HEK293T (cell line): ENCODE data around the gene HTR7.

Experiments
- CTCF ChIA-PET: fragments of 350-600 bp; formaldehyde crosslinking; extraction: SDS; loops from one replicate; lab custom pipeline; 2021; ENCODE audit warnings: antibody characterized with exemption, inconsistent platforms; lab: Yijun Ruan, JAX
- POLR2A ChIA-PET: fragments of 350-600 bp; formaldehyde crosslinking; extraction: SDS; loops from one replicate; lab custom pipeline; 2020; ENCODE audit warnings: antibody characterized with exemption, inconsistent platforms; lab: Yijun Ruan, JAX
- DNase-seq: peaks from one replicate; pipeline ENCODE4 v3.0.0; 2012; ENCODE audit warnings: mixed read lengths; ENCODE audit errors: extremely low spot score
- ARNT ChIP-seq: fragments of 450-650 bp; IDR thresholded peaks from 2 replicates; pipeline ENCODE4 v1.6.1; 2017; ENCODE audit warnings: mild to moderate bottlenecking
- BHLHE40 ChIP-seq: fragments of 450-650 bp; IDR thresholded peaks from 2 replicates; pipeline ENCODE4 v1.6.1; 2016; ENCODE audit warnings: mild to moderate bottlenecking, moderate library complexity, borderline replicate concordance
- CTBP1 ChIP-seq: fragments of 450-650 bp; IDR thresholded peaks from 2 replicates; pipeline ENCODE4 v1.6.1; 2016; ENCODE audit warnings: borderline replicate concordance
- ELF4 ChIP-seq: fragments of 450-650 bp; IDR thresholded peaks from 2 replicates; pipeline ENCODE4 v1.6.1; 2017; ENCODE audit warnings: antibody characterized with exemption
- FOXA1 ChIP-seq: fragments of 450-650 bp; IDR thresholded peaks from 2 replicates; pipeline ENCODE4 v1.6.1; 2016; ENCODE audit warnings: mild to moderate bottlenecking
- FOXK2 ChIP-seq: fragments of 450-650 bp; IDR thresholded peaks from 2 replicates; pipeline ENCODE4 v1.6.1; 2016; ENCODE audit warnings: mild to moderate bottlenecking
- FOXM1 ChIP-seq: fragments of 450-650 bp; IDR thresholded peaks from 2 replicates; pipeline ENCODE4 v1.6.1; 2017; ENCODE audit warnings: mild to moderate bottlenecking, borderline replicate concordance
- HDGF ChIP-seq: fragments of 450-650 bp; IDR thresholded peaks from 2 replicates; pipeline ENCODE4 v1.6.1; 2017; ENCODE audit warnings: antibody characterized with exemption, borderline replicate concordance
- L3MBTL2 ChIP-seq: fragments of 450-650 bp; conservative IDR thresholded peaks from 2 replicates; pipeline ENCODE4 v1.6.1; 2016; ENCODE audit warnings: mild to moderate bottlenecking
- LEF1 ChIP-seq: fragments of 450-650 bp; IDR thresholded peaks from 2 replicates; pipeline ENCODE4 v1.6.1; 2017; ENCODE audit warnings: mild to moderate bottlenecking, borderline replicate concordance
- NFRKB ChIP-seq: fragments of 450-650 bp; IDR thresholded peaks from 2 replicates; pipeline ENCODE4 v1.6.1; 2016; ENCODE audit warnings: mild to moderate bottlenecking, moderate library complexity
- SP1 ChIP-seq: fragments of 450-650 bp; IDR thresholded peaks from 2 replicates; pipeline ENCODE4 v1.6.1; 2017
- SUZ12 ChIP-seq: fragments of 450-650 bp; IDR thresholded peaks from 2 replicates; pipeline ENCODE4 v1.6.1; 2016; ENCODE audit warnings: mild to moderate bottlenecking
- TARDBP ChIP-seq: fragments of 450-650 bp; IDR thresholded peaks from 2 replicates; pipeline ENCODE4 v1.6.1; 2016
- ZNF384 ChIP-seq: fragments of 450-650 bp; IDR thresholded peaks from 2 replicates; pipeline ENCODE4 v1.6.1; 2016
- TF ChIP-seq, protein P1 (sequence below): fragments of 450-650 bp; IDR thresholded peaks from 2 replicates; pipeline ENCODE4 v1.6.1; 2016

Gene HTR7

DNA sequence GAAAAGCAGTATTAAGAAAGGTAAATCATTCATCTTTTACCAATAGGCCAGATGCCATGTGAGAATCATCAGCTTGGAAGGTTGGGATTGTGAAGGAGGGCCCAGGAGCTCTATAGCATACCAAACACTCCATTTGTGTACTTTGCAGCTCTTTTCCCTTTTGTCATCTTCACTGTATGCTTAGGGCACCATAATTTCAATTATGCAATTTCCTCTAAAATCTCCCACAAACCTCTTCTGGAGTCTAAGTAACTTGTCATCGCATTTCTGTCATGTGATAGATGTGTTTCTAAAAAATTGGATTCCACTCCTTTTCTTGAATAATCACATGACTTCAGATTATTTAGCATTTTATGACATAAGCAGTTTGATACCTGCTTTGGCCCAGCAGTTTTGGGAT lies 31.8 kb upstream of the HTR7 start:
- CTCF ChIA-PET = interaction anchor here (1.6 kb wide), 1 partner anchor 361 kb away, joined by 4 read pairs; no protein-coding TSS in a partner anchor
- TF ChIP-seq ZNF384 (no peak), TARDBP (no peak), FOXK2 (no peak), HDGF (no peak)
- POLR2A ChIA-PET = interaction anchor here (1.3 kb wide), 1 partner anchor 18 kb away, joined by 3 read pairs; the partner anchor contains the start of gene RPP30
- no peak for DNase-seq

DNA sequence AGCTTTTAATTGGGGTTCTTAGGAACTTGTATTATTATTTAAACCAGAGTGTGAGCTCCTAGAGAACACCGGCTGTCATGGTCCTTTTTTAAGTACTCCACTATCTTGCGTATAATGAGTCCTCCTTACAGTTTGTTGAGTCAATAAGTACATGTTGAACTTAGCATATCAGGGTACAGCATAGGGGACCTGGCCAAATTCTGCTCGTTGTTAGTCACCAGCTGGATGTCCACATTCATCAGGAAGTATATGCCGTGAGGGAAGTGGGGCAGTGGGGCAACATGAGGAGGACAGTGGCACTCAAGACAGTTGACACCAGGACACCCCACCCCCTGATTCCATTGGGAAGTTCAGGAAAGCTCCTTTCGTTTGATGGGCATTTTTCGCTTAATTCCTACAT lies 30.5 kb upstream of the HTR7 start:
- POLR2A ChIA-PET = interaction anchor here (1.3 kb wide), 1 partner anchor 17 kb away, joined by 3 read pairs; the partner anchor contains the start of gene RPP30
- no peak for DNase-seq
- TF ChIP-seq TARDBP (no peak), CTBP1 (no peak), ELF4 (no peak), NFRKB (no peak), ARNT (no peak), FOXM1 (no peak)
- CTCF ChIA-PET = interaction anchor here (1.6 kb wide), 1 partner anchor 362 kb away, joined by 4 read pairs; no protein-coding TSS in a partner anchor

DNA sequence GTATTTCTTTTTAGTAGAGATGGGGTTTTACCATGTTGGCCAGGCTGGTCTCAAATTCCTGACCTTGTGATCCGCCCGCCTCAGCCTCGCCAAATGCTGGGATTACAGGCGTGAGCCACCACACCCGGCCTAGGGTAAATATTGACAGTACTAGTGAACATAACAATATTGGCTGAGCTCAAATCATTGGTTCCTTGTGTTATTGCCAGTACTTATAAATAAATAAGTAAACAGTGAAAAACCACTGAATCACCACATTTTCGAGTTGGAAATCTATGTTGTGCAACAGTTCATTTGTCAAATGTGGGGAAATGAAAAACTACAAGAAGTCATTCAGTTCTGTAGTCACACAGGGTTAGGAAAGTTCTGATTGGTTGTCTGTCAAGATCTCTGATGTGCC lies 29.7 kb upstream of the HTR7 start:
- DNase-seq = no peak
- CTCF ChIA-PET = no interaction called here
- no peak for TF ChIP-seq FOXM1
- no peak for TF ChIP-seq ELF4
- TF ChIP-seq BHLHE40 = no peak
- no peak for TF ChIP-seq ZNF384
- TF ChIP-seq NFRKB = no peak
- TF ChIP-seq L3MBTL2 = no peak
- TF ChIP-seq CTBP1 = no peak
- no peak for TF ChIP-seq TARDBP
- no peak for TF ChIP-seq LEF1
- no peak for TF ChIP-seq FOXA1
- no peak for TF ChIP-seq SUZ12
- TF ChIP-seq FOXK2 = no peak
- no peak for TF ChIP-seq ARNT
- TF ChIP-seq SP1 = no peak
- no peak for TF ChIP-seq HDGF
- POLR2A ChIA-PET = no interaction called here

DNA sequence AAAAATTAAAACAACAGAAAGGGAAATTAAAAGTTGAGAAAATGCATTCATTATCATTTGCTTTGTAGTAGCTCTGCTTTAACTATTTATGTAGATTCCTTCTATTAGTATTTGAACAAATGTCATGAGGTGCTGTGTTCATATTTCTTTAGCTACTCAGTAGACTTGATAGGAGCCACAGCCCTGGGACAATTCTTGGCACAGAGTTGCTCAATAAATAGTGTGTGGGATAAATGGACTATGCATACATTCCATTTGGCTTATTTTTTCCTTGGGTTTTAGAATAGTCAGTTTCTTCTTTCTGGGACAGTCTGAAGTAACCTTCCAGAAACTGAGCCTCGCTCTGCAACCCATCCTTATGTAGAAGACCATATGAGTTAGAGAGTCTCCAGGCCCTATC lies 27.3 kb upstream of the HTR7 start:
- TF ChIP-seq TARDBP = no peak
- TF ChIP-seq LEF1 = no peak
- no peak for TF ChIP-seq ZNF384
- TF ChIP-seq BHLHE40 = no peak
- TF ChIP-seq NFRKB = no peak
- TF ChIP-seq FOXM1 = no peak
- TF ChIP-seq CTBP1 = no peak
- TF ChIP-seq ARNT = no peak
- no peak for TF ChIP-seq FOXK2
- no peak for TF ChIP-seq FOXA1
- TF ChIP-seq, protein P1, sequence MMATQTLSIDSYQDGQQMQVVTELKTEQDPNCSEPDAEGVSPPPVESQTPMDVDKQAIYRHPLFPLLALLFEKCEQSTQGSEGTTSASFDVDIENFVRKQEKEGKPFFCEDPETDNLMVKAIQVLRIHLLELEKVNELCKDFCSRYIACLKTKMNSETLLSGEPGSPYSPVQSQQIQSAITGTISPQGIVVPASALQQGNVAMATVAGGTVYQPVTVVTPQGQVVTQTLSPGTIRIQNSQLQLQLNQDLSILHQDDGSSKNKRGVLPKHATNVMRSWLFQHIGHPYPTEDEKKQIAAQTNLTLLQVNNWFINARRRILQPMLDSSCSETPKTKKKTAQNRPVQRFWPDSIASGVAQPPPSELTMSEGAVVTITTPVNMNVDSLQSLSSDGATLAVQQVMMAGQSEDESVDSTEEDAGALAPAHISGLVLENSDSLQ = no peak
- TF ChIP-seq SUZ12 = no peak
- no peak for TF ChIP-seq ELF4
- no peak for TF ChIP-seq HDGF
- no peak for TF ChIP-seq L3MBTL2
- no peak for TF ChIP-seq SP1

DNA sequence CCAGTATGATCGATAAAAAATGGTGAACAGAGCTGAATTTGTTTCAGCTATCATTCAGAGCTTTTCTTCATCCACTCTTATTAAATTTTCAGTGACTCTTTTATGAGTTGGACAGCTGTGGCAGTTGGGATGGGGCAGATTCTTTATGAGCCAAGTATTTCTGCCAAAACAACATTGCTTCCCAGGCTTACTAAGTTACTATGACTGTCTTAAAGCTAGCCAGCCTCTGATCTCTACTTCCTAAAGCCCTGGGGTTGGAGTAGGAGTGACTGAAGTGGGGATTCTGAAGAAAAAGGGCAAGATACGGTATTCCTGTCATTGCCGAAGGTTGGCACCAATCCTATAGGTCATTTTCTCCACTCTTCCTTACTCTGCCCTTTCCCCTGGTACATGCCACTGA lies 26.6 kb upstream of the HTR7 start:
- CTCF ChIA-PET = no interaction called here
- TF ChIP-seq CTBP1 (no peak), ARNT (no peak), SP1 (no peak), SUZ12 (no peak), FOXM1 (no peak), FOXK2 (no peak), TARDBP (no peak), ZNF384 (no peak), ELF4 (no peak)
- TF ChIP-seq, protein P1 = no peak
- POLR2A ChIA-PET = interaction anchor here (1.5 kb wide), 1 partner anchor 13 kb away, joined by 5 read pairs; the partner anchor contains the start of gene RPP30
- DNase-seq = no peak

More for the DNA sequence above, 27.3 kb upstream of the HTR7 start:
- no peak for DNase-seq
- ChIA-PET POLR2A (no interaction called here), CTCF (no interaction called here)

DNA sequence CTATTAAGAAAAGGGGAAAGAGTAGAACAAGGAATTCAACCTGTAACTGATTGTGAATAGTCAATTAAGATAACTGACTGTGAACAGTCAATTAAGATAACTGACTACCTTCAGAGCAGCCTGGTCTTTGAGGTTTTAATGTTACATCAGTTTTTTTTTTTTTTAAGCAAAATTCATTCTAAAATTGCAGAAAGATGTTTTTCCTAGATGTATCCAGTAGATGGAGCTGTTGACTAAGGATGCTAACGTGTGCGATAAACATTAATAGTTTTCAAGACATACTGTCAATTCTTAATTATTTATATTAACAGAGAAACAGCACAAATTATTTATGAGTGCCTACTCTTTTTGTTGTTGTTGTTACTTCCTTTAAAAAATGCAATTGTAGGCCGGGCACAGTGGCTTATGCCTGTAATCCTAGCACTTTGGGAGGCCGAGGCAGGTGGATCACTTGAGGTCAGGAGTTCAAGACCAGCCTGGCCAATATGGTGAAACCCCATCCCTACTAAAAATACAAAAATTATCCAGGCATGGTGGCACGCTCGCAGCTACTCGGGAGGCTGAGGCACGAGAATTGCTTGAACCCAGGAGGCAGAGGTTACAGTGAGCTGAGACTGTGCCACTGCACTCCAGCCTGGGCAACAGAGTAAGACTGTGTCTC lies 22.4 kb upstream of the HTR7 start:
- ChIA-PET CTCF (interaction anchor here (0.6 to 1.4 kb wide), 10 partner anchors 9 to 928 kb away, joined by 3 to 9 read pairs (median 4); no protein-coding TSS in a partner anchor), POLR2A (interaction anchor here (0.8 kb wide), 1 partner anchor 9 kb away, joined by 4 read pairs; the partner anchor contains the start of gene RPP30)
- DNase-seq = peak; percentile 19
- TF ChIP-seq ZNF384 = peak; percentile 90

DNA sequence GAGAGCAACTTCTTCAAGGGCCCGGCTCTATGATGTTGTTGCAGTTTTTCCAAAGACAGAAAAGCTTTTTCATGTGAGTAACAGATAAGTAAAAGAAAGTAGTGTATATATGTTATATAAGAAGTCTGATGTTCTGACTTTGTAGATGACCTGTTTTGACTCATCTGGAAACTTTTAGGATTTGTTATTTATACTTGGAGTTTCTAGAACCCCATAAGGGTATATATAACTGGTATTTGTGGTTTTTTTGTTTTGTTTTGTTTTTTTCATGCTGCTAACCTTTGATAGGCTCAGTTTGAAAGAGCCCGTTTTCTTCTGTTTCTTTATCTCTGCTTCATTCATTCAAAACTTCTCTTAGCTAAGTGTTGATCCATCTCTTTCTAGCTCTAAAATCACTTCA lies 21.2 kb upstream of the HTR7 start:
- no peak for TF ChIP-seq ARNT
- no peak for TF ChIP-seq L3MBTL2
- no peak for TF ChIP-seq HDGF
- no peak for TF ChIP-seq ELF4
- TF ChIP-seq NFRKB = no peak
- no peak for TF ChIP-seq BHLHE40
- no peak for TF ChIP-seq CTBP1
- TF ChIP-seq SUZ12 = no peak
- CTCF ChIA-PET = interaction anchor here (1.2 to 1.4 kb wide), 2 partner anchors 23 to 91 kb away, joined by 4 to 7 read pairs; no protein-coding TSS in a partner anchor
- POLR2A ChIA-PET = no interaction called here
- no peak for DNase-seq
